ENCODE data around the gene PCDHGB6. TPM values are rescaled to one million over a fixed set of nuclear protein-coding genes. Genes with fewer than 3 reads are reported as not detected.

Gene PCDHGB6
- total and polyA plus RNA-seq, 2 experiments from 2014 or later: 2.8 to 8.1 TPM

DNA sequence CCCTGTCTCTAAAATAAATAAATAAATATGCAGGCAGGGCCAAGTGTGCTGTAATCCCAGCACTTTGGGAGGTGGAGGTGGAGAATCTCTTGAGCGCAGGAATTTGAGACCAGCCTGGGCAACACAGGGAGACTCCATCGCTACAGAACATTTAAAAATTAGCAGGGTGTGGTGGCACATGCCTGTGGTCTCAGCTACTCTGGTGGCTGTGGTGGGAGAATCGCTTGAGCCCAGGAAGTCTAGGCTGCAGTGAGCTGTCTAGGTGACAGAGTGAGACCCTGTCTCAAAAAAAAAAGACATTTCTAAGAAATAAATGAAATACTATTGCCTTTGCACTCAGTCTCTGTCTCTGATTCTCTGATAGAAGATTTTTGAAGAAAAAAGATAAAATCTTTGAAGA lies 3.8 kb downstream of the PCDHGB6 start (continued):
- TF ChIP-seq EZH2 (IDR thresholded peaks at IDR 0.05; ENCODE audit: low read depth, unreplicated experiment) (no peak), EZH2phosphoT487 (IDR thresholded peaks at IDR 0.05; ENCODE audit: unreplicated experiment) (no peak), ZNF331 (CRISPR knock-in tag; IDR thresholded peaks at IDR 0.05; ENCODE audit: low read depth) (no peak), NANOG (IDR thresholded peaks at IDR 0.05; ENCODE audit: borderline replicate concordance) (no peak), REST (IDR thresholded peaks at IDR 0.05; ENCODE audit: unreplicated experiment) (no peak), STAT1 (IDR thresholded peaks at IDR 0.05; ENCODE audit: unreplicated experiment) (no peak), POLR2AphosphoS5 (IDR thresholded peaks at IDR 0.05; ENCODE audit: low read depth) (no peak), JUNB (IDR thresholded peaks at IDR 0.05; ENCODE audit: unreplicated experiment) (no peak), ETS1 (IDR thresholded peaks at IDR 0.05) (no peak), ZNF114 (CRISPR knock-in tag; IDR thresholded peaks at IDR 0.05) (no peak)
- TF ChIP-seq, protein P1, sequence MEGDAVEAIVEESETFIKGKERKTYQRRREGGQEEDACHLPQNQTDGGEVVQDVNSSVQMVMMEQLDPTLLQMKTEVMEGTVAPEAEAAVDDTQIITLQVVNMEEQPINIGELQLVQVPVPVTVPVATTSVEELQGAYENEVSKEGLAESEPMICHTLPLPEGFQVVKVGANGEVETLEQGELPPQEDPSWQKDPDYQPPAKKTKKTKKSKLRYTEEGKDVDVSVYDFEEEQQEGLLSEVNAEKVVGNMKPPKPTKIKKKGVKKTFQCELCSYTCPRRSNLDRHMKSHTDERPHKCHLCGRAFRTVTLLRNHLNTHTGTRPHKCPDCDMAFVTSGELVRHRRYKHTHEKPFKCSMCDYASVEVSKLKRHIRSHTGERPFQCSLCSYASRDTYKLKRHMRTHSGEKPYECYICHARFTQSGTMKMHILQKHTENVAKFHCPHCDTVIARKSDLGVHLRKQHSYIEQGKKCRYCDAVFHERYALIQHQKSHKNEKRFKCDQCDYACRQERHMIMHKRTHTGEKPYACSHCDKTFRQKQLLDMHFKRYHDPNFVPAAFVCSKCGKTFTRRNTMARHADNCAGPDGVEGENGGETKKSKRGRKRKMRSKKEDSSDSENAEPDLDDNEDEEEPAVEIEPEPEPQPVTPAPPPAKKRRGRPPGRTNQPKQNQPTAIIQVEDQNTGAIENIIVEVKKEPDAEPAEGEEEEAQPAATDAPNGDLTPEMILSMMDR (conservative IDR thresholded peaks at IDR 0.05; ENCODE audit: low read depth in 2 of 2): no peak

DNA sequence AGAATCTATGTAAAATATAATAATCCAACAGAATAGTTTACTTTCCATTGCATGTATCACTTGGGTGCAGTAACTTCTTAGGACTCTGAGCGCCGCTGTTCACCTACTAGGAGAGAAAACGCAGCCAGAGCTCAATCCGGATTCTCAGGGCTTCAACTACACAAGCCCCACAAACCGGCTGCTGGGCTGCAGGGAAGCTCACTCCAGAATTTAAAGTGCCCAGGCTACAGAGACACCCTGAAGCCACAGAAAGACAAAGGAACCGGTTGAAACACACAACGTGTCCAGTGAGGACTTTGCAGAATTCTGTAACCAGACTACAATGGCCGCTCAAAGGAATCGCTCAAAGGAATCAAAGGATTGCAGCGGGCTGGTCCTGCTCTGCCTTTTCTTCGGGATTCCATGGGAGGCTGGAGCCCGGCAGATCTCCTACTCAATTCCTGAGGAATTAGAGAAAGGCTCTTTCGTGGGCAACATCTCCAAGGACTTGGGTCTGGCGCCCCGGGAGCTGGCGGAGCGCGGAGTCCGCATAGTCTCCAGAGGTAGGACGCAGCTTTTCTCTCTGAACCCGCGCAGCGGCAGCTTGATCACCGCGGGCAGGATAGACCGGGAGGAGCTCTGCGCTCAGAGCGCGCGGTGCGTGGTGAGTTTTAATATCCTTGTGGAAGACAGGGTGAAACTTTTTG lies 5.2 kb downstream of the PCDHGB6 start, which contains the start of gene PCDHGA10:
Gene PCDHGA10, plus strand, starts transcription at position 134 of the 686 bp plus-strand sequence. Its CDS starts 189 bp downstream, at position 323.
- Mint-ChIP-seq H3K27ac (peak within 1 kb of the TSS; percentile 89), H3K9me3 (peaks cover 43% of the 10 kb centered on the region), H3K4me1 (peaks cover 16% of the 10 kb centered on the region), H3K27me3 (ENCODE audit: insufficient read depth, low read depth, poor library complexity) (peaks cover 23% of the 10 kb centered on the region), H3K36me3 (ENCODE audit: low read depth) (peaks cover 46% of the 10 kb centered on the region), H3K4me3 (peak within 1 kb of the TSS; percentile 90)
- Histone ChIP-seq H3K4me1 (ENCODE audit: insufficient read depth) (peaks cover 5% of the 10 kb centered on the region), H3F3A (replicated peaks; ENCODE audit: low read depth) (no peaks in the 10 kb centered on the region), H3K36me3 (ENCODE audit: insufficient read depth) (no peaks in the 10 kb centered on the region), H3K9me2 (ENCODE audit: insufficient read depth) (no peaks in the 10 kb centered on the region), H3K4me2 (peak within 1 kb of the TSS; percentile 45; the same call in 1 of the 2 replicates), H2AFZ (peak within 1 kb of the TSS; percentile 57), H3K27me3 (ENCODE audit: insufficient read depth) (peaks cover 8% of the 10 kb centered on the region), H3K4me3 (peak within 1 kb of the TSS; percentile 40; the same call in 1 of the 2 replicates), H3K27ac (ENCODE audit: low read depth) (no peak within 1 kb of the TSS), H4K20me1 (replicated peaks; ENCODE audit: insufficient read depth) (peaks cover 7% of the 10 kb centered on the region; the same call in 1 of the 2 replicates), H3K79me2 (replicated peaks; ENCODE audit: insufficient read depth) (0 out of 2 replicates have a peak, but pooled peaks cover 4% of the 10 kb centered on the region)
- TF ChIP-seq, protein P1 (conservative IDR thresholded peaks at IDR 0.05; ENCODE audit: low read depth in 2 of 2): peak; percentile 71 to 74
- no peak for TF ChIP-seq JUNB (IDR thresholded peaks at IDR 0.05; ENCODE audit: unreplicated experiment)
- no peak for TF ChIP-seq STAT1 (IDR thresholded peaks at IDR 0.05; ENCODE audit: unreplicated experiment)
- TF ChIP-seq EZH2 (IDR thresholded peaks at IDR 0.05; ENCODE audit: low read depth, unreplicated experiment): no peak
- no peak for TF ChIP-seq REST (IDR thresholded peaks at IDR 0.05; ENCODE audit: unreplicated experiment)
- DNase-seq (ENCODE audit: low spot score) (peak; percentile 92), ATAC-seq (peak; percentile 57)

Data from GM23338 (cell line).